Ureter (tissue), 1 donor: ENCODE results near the gene DIAPH1. TPM values are rescaled to one million over a fixed set of nuclear protein-coding genes. Genes with fewer than 3 reads are reported as not detected.

Experiments
- DNase-seq: peaks from one replicate; pipeline ENCODE4 v3.0.0-alpha.2; 2020; ENCODE audit warnings: low spot score
- total RNA-seq: library from RNA; stranded (reverse); gene quantifications from one replicate; pipeline ENCODE4 v1.2.4, GENCODE V29; 2023
- donor health status: DM: yes; HTN: yes; CAD: no.

DIAPH1 gene
- total RNA-seq, 1 donor from 2014 or later, result 86.5 TPM

GRCh38 chr5:141484310-141484640 lies 134.5 kb downstream of the DIAPH1 start:
- no peak for DNase-seq

GRCh38 chr5:141483902-141484301 lies 134.9 kb downstream of the DIAPH1 start:
- no peak for DNase-seq

- DNase-seq, result no peak
These were observed 139.0 kb downstream of the DIAPH1 start for GRCh38 chr5:141479776-141480175.

- DNase-seq, result peak; percentile 68
These were observed 140.4 kb downstream of the DIAPH1 start for GRCh38 chr5:141478321-141478945.

- DNase-seq, result no peak
These were observed 141.0 kb downstream of the DIAPH1 start for GRCh38 chr5:141477815-141478214.

GRCh38 chr5:141477044-141477575 lies 141.7 kb downstream of the DIAPH1 start:
- DNase-seq, result no peak

- peak; percentile 65 for DNase-seq
These were observed 142.5 kb downstream of the DIAPH1 start for GRCh38 chr5:141476132-141476911.

GRCh38 chr5:141475625-141476131 lies 143.1 kb downstream of the DIAPH1 start, which contains the start of gene PCDHGC3:
TSS of gene PCDHGC3 (plus strand) at chr5:141475966. CDS start at chr5:141476117, 151 bp downstream.
- peak; percentile 92 for DNase-seq

GRCh38 chr5:141465351-141465750 lies 153.4 kb downstream of the DIAPH1 start:
- no peak for DNase-seq

Other genes starting within 250 kb of the DIAPH1 start
- gene PCDHGB3, start 248.8 kb downstream of the DIAPH1 start, total RNA-seq, result 3.2 TPM
- 6.1 TPM for gene PCDHGA6, start 245.1 kb downstream of the DIAPH1 start, total RNA-seq
- 5.8 TPM for gene PCDHGA7, start 236.3 kb downstream of the DIAPH1 start, total RNA-seq
- gene PCDHGB4, start 231.3 kb downstream of the DIAPH1 start, total RNA-seq, result 8.0 TPM
- 3.3 TPM for gene PCDHGA8, start 226.4 kb downstream of the DIAPH1 start, total RNA-seq
- 12.1 TPM for gene PCDHGB5, start 221.1 kb downstream of the DIAPH1 start, total RNA-seq
- gene PCDHGA9, start 216.2 kb downstream of the DIAPH1 start, total RNA-seq, result 8.9 TPM
- 8.2 TPM for gene PCDHGB6, start 211.0 kb downstream of the DIAPH1 start, total RNA-seq
- gene PCDHGA10, start 206.0 kb downstream of the DIAPH1 start, total RNA-seq, result 7.4 TPM
- 11.7 TPM for gene PCDHGB7, start 201.3 kb downstream of the DIAPH1 start, total RNA-seq
- 5.1 TPM for gene PCDHGA11, start 197.9 kb downstream of the DIAPH1 start, total RNA-seq
- 5.0 TPM for gene PCDHGA12, start 188.5 kb downstream of the DIAPH1 start, total RNA-seq
- gene PCDHGC3, start 143.0 kb downstream of the DIAPH1 start, total RNA-seq, result 52.6 TPM
- 3.6 TPM for gene PCDHGC4, start 134.0 kb downstream of the DIAPH1 start, total RNA-seq
- 2.8 TPM for gene PCDHGC5, start 129.9 kb downstream of the DIAPH1 start, total RNA-seq
- gene HDAC3, start 17.8 kb upstream of the DIAPH1 start, total RNA-seq, result 56.0 TPM
- gene RELL2, start 18.0 kb upstream of the DIAPH1 start, total RNA-seq, result 4.4 TPM
- 33.5 TPM for gene FCHSD1, start 32.4 kb upstream of the DIAPH1 start, total RNA-seq
- 39.2 TPM for gene ARAP3, start 63.2 kb upstream of the DIAPH1 start, total RNA-seq